HG02938 (cell line): ENCODE data around the gene LCNL1.

Experiments used
- ATAC-seq: cut with Tn5 transposase; IDR thresholded peaks from one replicate; pipeline ENCODE4 v1.9.1; 2021; ENCODE audit warnings: mild to moderate bottlenecking, moderate library complexity; ENCODE audit not compliant: unreplicated experiment

LCNL1 gene

DNA sequence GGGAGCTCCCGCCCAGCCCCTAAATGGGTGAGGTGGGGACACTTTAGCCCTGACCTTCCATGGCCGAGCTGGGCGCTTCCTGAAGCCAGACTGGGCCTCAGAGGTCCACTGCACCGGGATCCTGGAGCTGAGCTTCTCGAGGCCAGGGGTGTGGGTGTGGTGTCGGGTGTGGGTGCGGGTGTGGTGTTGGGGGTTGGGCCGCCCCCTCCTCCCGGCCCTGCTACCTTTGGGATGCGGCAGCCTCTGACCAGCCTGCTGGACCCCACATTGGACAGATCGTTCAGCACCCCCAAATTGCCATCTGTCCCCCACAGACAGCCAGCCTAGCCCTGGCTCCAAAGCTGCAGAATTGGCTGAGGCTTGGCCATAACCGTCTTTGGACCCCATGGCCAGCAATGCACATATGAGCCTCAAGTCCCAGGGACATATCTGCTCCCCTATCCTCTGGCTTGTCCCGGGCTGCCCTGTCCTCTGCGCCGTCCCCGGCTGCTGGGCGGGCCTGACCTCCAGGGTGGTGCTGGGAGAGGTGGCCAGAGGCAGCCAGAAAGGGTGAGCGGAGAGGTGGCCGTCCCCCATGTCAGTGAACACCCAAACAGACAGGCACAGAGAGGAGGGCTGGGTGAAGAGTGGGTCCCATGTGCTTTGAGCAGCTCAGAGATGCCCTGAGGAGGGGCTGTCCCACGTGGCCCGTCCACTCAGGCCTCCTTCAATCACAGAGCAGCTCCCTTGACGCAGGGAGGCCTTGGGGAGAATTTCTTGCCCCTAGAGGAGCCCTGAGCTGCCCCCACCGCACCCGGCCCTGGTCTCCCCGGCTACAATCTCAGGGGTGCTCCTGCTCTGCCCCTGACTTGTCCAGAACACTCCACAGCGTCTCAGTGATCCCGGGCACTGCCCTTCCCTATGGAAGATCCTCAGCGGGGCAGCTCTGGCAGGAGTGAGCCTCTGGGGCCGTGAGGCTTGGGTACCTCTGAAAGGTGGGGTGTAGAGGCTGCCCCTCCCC is 8.9 kb upstream of the LCNL1 start:
- ATAC-seq = no peak

DNA sequence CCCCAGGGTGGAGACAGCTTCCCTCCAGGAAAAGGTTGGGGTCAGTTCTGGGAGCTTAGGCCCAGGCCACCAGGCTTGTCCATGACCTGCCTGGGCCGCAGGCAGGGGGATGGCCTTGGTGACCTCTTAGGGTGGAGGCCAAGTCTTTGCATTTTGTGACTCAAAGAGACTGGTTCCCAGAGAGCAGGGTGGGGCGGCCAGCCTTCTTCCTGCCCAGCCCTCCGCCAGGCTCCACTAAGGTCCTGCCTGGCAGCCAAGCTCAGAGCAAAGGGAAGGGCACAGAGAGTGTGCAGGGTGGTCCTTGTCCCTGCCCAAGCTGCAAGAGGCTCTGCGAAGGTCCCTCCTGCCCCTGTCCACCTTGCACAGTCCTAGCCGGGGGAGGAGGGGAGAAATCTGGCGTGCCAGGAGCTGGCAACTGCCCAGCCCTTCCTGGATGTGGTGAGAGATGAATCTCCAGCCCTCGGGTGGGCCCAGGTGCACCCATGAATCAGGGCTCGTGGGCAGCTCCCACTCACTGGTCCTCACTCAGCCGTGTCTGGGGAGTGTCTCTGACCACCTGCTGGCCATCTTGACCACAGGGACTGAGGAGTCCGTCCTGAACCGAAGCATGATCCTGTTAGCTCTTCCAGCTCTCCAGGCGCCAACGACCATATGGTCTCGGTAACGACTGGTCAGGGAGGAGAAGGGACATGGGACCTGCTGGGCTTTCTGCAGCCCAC is 7.8 kb upstream of the LCNL1 start:
- ATAC-seq = no peak

DNA sequence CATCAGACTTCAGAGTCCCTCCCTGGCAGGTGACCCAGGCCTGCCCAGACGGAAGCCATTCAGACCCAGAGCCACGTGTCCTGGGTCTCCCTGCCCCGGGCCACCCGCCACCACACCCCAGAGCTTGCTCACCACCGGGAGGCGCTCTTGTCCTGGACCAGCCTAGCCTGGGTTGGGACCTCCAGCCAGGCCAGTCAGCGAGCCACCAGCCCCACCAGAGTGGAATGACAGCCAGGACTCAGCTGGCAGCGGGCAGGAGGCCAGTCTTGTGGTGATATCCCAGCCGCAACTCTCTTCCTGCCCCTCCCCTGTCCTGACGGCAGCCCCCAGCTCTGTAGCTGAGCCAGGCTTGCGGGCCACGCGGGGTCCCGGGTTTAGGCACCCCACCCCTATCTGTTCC is 7.1 kb upstream of the LCNL1 start:
- ATAC-seq = no peak

DNA sequence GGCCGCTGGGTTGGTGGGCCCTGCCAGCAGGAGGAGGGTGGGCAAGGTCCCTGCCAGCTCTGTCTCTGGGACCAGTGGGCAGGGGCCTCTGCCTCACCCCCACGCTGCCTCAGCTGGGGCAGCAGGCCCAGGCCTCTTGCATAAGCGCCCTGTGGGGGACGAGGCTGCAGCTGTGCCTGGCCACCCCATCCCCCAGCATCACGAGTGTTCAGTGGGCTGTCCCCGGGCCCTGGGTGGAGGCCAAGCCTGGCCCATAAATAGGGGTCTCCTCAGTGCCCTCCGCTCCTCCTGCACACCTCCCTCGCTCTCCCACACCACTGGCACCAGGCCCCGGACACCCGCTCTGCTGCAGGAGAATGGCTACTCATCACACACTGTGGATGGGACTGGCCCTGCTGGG is 5.6 kb upstream of the LCNL1 start, which contains the start of gene PTGDS:
Gene PTGDS, plus strand, starts transcription at position 282 of the 400 bp plus-strand sequence. Its CDS starts 75 bp downstream, at position 357.
- ATAC-seq = no peak

DNA sequence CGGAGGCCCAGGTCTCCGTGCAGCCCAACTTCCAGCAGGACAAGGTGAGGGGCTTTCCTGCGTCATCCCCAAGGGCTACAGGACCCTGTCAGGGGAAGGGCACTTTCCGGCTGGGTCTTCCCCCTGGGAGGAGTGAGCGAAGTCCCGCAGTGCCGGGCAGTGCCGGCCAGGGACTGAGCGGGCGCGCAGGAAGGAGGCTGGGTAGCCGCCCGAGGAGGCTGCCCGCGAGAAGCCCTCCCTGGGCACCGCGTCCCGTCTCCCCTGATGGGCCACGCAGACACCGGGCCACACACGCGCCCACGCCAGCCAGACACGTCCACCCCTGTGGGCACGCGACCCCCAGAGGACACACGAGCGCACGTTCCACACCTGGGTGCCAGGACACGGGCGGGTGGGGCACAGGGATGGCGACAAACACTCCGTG is 5.1 kb upstream of the LCNL1 start:
- no peak for ATAC-seq

DNA sequence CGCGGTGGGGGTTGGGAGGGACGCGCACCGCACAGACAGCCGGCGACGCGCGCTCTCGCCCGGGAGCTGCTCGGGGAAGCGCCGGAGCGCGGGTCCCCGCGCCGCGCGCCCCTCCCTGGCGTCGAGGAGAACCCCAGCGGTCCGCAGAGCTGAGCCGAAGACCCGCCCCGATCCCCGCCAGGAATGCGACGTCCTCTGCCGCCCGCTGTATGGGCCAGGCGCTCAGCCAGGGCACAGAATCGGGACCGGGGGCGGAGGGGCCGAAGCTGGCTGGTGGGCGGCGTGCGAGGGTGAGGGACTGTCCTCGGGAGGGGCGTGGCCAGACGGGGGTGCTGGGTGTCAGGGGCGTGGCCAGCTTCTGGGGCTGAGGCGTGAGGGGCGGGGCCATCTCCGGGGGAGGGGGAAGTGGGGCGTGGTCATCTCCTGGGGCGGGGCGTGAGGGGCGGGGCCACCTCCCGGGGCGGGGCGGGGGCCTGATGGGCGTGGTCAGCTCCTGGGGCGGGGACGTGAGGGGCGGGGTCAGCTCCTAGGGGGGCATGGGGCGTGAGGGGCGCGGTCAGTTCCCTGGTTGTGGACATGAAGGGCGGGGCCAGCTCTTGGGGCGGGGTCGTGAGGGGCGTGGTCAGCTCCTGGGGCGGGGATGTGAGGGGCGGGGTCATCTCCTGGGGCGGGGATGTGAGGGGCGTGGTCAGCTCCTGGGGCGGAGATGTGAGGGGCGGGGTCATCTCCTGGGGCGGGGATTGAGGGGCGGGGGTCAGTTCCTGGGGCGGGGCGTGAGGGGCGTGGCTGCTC is 4.5 kb upstream of the LCNL1 start:
- ATAC-seq = no peak

DNA sequence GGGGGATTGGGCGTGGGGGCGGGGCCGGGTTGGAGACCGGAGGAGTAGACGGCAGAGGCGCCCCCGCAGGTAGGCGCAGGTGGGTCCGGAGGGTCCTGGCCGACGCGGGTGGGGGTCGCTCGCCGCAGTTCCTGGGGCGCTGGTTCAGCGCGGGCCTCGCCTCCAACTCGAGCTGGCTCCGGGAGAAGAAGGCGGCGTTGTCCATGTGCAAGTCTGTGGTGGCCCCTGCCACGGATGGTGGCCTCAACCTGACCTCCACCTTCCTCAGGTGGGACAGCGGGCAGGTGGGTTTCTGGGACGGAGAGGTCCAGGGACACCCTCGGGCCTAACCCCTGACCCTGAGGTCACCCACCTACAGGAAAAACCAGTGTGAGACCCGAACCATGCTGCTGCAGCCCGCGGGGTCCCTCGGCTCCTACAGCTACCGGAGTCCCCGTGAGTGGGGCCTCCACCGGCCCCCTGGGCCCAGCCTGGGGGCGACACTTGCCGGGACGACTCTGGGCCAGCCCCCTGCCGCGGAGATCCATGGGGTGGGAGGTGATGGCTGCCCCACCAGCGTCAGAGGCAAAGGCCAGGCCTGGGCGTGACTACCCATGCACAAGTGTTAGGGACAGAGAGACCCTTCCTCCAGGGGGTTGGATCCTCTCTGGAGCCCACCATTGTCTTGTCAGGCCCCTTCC is 3.8 kb upstream of the LCNL1 start:
- no peak for ATAC-seq

DNA sequence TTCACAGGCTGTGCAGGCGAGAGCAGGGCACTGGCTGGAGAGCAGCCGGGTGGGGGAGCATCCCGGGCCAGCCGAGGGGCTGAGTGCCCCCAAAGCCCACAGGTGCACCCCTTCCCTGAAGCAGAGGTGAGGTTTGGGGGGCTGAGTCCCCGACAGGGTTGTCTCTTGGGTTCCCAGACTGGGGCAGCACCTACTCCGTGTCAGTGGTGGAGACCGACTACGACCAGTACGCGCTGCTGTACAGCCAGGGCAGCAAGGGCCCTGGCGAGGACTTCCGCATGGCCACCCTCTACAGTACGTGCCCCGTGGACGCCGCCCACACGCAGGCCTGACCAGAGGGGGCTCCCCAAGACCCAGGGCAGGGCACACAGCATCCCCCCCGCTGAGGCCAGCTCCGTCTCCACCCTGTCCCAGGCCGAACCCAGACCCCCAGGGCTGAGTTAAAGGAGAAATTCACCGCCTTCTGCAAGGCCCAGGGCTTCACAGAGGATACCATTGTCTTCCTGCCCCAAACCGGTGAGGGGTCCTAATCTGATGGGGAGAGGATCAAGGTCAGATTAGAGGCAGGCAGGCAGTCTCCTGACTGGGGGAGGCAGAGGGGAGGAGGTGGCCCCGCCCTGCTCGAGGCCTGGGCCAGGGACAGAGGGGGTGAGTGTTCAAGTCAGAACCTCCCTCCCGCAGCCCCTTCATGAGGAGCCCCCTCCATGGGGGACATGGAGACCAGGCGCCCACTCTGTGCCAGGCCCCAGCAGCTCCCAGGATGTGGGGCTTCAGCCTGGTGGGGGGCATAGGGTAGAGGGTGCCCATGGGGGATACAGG is 2.8 kb upstream of the LCNL1 start:
- no peak for ATAC-seq

DNA sequence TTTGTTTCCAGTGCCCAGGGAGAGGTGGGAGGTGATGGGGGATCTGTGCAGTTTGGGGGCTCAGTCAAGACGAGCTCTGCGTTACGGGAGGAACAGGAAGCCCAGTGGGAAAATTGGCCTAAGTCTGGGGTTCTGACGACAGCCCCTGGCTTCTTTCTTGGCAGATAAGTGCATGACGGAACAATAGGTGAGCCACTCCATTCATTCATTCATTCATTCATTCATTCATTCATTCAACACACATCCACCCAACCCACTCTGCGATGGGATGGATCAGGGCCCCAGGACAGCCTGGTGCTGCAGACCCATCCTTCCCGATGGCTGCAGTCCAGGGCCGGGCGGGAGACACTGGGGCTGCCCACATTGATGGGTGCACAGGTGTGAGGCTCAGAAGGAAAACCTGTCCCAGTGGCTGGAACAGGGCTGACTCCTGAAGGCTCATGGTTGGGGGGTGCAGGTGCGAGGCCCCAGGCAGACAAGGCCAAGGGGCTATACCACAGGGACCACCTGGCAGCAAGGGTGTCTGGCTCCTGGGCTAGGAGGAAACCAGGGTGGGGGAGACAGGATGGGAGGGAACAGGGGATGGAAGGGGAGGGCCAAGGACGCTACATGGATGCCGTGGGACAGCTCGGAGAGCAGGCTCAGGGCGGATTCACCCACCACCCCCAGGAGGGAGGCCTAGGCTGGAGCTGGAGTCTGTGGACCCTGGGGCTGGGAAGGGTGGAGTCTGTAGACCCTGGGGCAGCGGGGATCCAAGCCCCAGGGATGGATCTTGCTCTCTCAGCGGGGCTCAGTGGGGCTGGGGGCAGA is 1.9 kb upstream of the LCNL1 start:
- ATAC-seq = no peak

DNA sequence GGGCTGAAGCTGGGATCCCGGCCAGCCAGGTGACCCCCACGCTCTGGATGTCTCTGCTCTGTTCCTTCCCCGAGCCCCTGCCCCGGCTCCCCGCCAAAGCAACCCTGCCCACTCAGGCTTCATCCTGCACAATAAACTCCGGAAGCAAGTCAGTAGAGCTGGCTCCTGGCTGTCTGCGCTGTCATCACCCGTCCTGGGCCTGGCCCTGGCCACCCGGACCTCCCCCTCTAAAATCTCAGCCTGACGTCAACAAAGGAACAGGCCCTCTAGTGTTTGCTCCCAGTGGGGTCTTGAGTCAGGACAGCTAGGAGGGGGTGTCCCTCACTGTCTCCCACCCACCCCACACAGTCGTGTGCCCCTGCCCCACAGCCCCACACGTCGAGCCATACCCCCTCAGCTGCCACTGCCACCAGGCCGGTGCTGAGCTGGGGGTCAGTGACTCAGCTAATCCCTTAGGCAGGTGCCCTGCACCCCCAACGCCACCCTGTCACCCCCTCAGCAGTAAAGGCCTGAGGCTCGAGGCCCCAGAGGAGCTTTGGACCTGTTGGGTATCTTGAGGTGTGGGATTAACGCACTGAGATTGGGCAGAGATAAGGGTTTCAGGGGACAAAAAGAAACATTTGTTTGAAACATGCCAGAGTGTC is 1.1 kb upstream of the LCNL1 start:
- no peak for ATAC-seq

DNA sequence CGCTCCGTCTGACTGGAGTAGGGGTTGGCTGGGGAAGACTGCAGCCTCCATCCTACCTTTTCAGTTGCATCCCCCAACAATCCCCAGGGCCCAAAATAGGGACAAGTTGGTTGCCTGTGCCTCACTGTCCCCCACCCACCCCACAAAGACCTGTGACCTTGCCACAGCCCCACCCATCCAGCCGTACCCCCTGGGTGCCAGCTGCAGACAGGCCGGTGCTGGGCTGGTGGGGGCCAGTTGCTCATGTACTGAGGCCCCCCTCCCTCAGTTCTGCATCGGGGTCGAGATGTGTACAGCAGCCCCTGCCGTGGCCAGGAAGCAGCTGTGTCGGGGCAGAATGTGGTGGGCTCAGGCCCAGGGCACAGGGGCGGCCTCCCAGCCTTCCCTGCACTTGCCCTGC is 374 bp downstream of the LCNL1 start:
- no peak for ATAC-seq

DNA sequence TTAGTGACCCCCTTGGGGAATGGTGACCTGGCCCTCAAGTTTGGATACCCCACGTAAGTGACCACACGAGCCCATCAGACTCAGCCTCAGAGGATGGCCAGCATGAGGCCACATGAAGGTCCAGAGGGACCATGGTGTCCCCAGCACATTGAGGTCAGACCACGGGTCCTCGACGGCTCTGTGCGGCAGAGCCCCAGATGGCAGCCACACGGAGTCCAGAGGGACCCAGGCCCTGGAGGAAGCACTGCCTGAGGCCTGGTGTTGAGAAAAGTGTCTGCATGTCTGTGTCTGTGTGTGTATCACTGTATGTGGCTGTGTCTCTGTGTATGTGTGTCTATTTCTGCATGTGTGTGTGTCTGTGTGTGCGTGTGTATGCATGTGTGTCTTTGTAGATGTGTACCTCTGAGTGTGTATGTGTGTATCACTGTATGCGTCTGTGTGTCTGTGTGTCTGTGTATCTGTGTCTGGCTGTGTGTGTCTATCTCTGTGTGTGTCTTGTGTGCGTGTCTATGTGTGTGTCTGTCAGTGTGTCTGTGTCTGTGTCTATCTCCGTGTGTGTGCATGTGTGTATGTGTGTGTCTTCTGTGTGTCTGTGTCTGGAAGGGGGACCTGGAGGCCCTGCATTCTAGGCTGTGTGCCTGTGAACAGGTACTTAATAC is 992 bp downstream of the LCNL1 start:
- no peak for ATAC-seq

DNA sequence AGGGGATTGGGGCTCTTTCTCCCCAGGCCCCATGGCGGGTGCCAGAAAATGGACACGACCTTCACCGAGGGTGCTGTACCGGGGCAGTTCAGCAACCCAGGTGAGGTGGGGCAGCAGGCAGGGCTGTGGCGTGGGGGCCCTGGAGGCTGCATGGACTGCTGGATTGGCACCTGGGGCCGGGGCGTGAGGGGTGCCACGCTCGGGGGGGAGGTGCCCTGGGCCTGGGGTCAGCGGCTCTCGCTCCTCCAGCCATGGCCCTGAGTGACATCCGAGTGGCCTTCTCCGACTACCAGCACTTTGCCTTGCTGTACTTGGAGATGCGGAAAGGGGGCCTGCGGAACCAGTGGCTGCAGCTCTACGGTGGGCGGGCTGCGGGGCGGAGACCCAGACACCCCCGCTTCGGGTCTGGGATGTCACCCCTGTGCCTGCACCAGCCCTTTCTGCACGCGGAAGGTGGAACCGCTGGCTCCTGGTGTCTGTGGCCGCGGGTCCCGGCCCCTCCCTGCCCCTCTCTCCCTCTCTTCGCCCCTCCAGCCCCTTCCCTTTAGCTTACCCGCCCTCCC is 1.8 kb downstream of the LCNL1 start:
- no peak for ATAC-seq

DNA sequence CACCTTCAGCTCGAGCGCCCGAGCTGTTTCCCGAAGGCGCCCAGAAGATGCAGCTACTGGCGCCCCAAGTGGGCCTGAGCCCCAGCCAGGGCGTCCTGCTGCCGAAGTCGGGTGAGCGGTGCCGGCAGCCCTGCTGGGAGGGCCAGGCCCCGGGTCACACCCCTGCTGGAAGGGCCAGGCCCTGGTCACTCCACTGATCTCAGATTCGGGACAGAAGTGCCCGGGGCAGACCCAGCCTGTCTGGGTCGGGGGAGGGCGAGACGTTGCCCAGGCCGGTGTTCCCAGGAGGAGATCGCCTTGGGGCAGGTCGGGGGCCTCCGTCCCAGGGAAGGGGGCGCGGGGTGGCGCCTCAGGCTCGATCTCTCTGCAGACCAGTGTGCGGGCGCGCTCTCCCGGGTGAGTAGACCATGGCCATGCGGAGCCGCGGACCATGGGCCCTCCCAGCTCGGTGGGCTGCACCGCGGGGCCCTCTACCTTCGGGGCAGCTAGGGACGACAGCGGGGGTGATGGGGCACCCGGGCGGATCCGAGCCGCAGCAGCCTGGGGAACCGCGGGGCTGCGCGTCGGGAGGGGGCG is 2.3 kb downstream of the LCNL1 start:
- ATAC-seq = no peak

DNA sequence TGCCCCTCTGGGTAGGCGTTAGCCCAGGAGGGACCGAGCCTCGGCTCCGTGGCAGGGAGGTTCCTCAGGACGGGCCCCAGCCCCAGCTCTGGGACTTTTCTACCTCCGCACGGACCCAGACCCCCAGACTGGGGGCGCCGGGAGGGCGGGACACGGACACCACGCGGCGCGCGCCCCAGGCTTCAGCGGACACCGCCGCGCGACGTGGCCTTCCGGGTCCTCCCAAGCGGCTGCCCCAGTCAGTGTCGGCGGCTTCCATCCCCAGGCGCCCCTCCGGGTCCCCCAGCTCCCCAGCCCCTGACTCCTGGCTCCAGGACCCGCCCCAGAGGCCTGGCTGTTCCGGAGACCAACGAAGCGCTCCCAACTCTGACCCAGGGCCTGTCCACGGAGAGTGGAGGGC is 3.1 kb downstream of the LCNL1 start:
- ATAC-seq = no peak

DNA sequence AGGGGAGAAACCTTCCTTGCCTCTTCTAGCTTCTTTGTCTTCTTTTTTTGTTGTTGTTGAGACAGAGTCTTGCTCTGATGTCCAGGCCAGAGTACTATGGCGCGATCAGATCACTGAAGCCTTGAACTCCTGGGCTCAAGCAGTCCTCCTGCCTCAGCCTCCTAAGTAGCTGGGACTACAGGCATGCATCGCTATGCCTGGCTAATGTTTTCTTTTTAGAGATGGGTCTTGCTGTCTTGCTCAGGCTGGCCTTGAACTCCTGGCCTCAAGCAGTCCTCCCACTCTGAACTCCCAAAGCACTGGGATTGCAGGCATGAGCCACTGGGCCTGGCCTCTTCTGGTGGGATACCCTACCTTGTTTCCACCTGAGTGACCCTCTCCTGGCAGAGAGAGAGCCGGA is 6.1 kb downstream of the LCNL1 start:
- no peak for ATAC-seq

DNA sequence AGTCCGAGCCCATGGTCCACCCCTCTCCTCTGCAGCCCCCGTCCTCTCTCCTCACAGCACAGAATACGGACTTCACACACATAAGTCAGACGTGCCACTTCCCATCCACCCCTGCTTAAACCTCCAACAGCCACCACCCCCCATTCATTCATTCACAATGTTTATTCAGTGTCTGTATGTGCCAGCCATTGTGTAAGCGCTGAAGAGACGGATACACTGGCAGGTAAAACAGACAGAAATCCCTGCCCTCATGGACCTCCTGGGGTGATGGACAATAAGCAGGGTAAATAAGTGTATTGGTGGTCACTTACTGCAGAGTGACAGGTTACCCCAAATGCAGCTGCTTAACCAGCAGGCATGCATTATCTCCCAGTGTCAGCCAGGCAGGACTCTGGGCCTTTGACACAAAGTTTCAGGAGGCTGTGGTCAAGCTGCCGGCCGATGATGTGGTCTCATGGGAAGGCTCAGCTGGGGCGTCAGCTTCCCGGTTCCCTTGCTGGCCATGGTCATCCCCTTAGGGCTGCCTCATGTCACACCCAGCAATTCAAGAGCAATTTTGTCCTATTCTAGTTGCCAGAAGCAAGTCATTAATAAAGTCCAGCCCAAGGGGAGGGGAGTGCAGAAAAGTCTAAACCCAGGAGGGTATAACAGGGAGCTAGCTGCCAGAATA is 7.6 kb downstream of the LCNL1 start:
- no peak for ATAC-seq
